Erythroblast (primary cell): ENCODE data around the gene EOLA1.
"Not testable (repeated sequence)": the region's sequence is repeated elsewhere in the genome, so short reads cannot be mapped to it uniquely, and the experiment has no call there.

Source experiments
- GATA1 ChIP-seq: IDR thresholded peaks from 2 replicates; pipeline ENCODE4 v1.6.1; 2011; ENCODE audit warnings: low read depth, mild to moderate bottlenecking, control low read depth, low read length, moderate library complexity
- POLR2A ChIP-seq: IDR thresholded peaks from 2 replicates; pipeline ENCODE4 v1.6.1; 2011; ENCODE audit warnings: mild to moderate bottlenecking, low read length

GRCh38 chrX:149551939-149552248, 11.1 kb downstream of the EOLA1 start:
- TF ChIP-seq POLR2A, GATA1: not testable (repeated sequence)
